Chondrocyte (in vitro differentiated cells): Measurements from ENCODE around the gene MED29. TPM values are rescaled to one million over a fixed set of nuclear protein-coding genes. Genes with fewer than 3 reads are reported as not detected.

ENCODE experiments used
- DNase-seq: peaks from one replicate; pipeline ENCODE4 v3.0.0; 2021; ENCODE audit warnings: mixed read lengths, low spot score
- H3K27ac Mint-ChIP-seq: one replicate; pipeline ENCODE4 v1.8.0; 2021; ENCODE audit warnings: mild to moderate bottlenecking, moderate library complexity, mixed read lengths; ENCODE audit not compliant: unreplicated experiment
- H3K27me3 Mint-ChIP-seq: 2 replicates; pipeline ENCODE4 v1.8.0; 2021; ENCODE audit warnings: low read depth, mixed read lengths
- H3K36me3 Mint-ChIP-seq: 2 replicates; pipeline ENCODE4 v1.8.0; 2021; ENCODE audit warnings: low read depth, mixed read lengths
- H3K4me1 Mint-ChIP-seq: 2 replicates; pipeline ENCODE4 v1.8.0; 2021; ENCODE audit warnings: low read depth, mild to moderate bottlenecking, mixed read lengths
- H3K4me3 Mint-ChIP-seq: one replicate; pipeline ENCODE4 v1.8.0; 2021; ENCODE audit warnings: mild to moderate bottlenecking, moderate library complexity, mixed read lengths; ENCODE audit not compliant: unreplicated experiment
- H3K9me3 Mint-ChIP-seq: 2 replicates; pipeline ENCODE4 v1.8.0; 2021; ENCODE audit warnings: low read depth, mixed read lengths
- total RNA-seq: library from RNA; stranded (reverse); gene quantifications from 3 replicates; pipeline ENCODE4 v1.2.1, GENCODE V29; 2021
- TF ChIP-seq, protein P1 (sequence below): fragments of 200-600 bp; sonication (generic); IDR thresholded peaks from 2 replicates; pipeline ENCODE4 v1.5.0; 2021; ENCODE audit warnings: antibody characterized with exemption, mild to moderate bottlenecking, moderate library complexity

MED29 gene
- total RNA-seq, 1 donor from 2014 or later: 28.7 TPM

DNA sequence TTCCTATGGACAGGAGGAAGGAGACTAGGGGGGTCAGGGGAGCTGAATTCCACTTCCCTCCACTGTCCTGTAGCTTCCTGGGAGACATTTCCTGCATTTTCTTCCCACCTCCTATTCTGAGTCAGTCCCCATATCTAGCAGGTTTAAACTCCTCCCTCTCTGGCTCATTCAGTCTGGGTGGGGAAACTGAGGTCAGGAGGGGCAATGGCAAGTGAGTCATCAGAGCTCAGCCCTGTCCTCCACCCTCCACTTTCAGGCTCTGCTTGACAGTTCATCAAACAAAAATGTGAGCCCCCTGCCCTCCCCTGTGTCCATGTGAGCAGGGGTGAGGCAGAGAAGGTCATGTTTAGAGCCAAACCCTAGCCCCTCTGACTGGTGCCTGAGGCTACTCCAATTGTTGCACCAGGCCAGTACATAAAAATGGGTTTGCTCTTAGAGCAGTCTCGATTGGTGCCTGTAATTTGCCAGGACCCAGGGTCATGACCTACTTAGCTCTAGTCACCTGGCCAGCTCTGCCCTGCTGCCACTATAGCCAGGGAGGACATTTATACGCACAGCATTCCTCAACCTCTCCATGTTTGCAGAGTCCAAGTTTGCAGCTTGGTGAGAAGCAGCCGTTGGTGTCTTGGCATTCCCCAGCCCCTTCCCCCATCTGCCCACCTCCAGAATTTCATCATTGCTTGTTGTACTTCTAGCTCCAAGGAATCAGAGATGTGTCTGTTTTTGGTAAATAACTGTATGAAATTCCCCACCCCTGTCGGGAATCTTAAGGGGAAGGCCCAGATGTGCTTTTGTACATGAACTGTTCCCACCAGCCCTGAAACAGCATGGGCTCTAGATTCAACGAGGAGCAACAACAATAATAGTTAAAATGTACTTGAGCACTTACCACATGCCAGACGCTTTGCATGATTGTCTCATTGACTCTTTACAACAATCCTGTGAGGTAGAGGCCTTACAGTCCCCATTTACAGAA lies 28.2 kb upstream of the MED29 start:
- H3K36me3 Mint-ChIP-seq: peaks cover 20% of the 10 kb centered on the region
- no peak overlapping the region for H3K4me3 Mint-ChIP-seq
- TF ChIP-seq, protein P1, sequence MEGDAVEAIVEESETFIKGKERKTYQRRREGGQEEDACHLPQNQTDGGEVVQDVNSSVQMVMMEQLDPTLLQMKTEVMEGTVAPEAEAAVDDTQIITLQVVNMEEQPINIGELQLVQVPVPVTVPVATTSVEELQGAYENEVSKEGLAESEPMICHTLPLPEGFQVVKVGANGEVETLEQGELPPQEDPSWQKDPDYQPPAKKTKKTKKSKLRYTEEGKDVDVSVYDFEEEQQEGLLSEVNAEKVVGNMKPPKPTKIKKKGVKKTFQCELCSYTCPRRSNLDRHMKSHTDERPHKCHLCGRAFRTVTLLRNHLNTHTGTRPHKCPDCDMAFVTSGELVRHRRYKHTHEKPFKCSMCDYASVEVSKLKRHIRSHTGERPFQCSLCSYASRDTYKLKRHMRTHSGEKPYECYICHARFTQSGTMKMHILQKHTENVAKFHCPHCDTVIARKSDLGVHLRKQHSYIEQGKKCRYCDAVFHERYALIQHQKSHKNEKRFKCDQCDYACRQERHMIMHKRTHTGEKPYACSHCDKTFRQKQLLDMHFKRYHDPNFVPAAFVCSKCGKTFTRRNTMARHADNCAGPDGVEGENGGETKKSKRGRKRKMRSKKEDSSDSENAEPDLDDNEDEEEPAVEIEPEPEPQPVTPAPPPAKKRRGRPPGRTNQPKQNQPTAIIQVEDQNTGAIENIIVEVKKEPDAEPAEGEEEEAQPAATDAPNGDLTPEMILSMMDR: no peak
- no peaks in the 10 kb centered on the region for H3K9me3 Mint-ChIP-seq
- peak overlapping the region; percentile 60 for H3K27ac Mint-ChIP-seq
- peaks cover 15% of the 10 kb centered on the region for H3K4me1 Mint-ChIP-seq
- H3K27me3 Mint-ChIP-seq: no peaks in the 10 kb centered on the region
- no peak for DNase-seq

DNA sequence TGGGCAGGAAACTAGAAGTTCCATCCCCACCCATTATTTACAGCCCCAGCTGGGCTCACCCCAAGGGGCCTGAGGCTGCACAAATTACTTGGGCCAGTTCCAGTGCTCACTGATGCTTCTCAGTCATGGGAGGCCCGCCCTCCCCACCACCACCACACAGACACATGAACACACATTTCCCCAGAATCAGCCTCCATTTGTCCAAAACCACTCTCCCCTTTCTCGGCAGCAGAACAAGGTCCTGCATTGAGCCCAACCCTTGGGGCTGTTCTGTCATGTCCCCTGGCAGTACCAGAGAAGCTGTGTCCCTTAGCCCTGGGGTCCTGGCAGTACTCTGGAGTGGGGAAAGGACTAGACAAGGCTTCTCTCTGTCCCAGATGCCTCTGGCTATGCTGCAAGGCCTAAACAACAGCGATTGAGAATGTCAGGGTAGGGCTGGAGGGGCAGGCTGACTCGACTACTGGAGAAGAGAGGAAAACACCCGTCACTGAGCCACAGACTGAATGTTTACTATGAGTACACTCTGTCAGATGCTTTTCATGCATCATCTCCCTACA lies 27.2 kb upstream of the MED29 start:
- no peaks in the 10 kb centered on the region for H3K9me3 Mint-ChIP-seq
- DNase-seq: no peak
- peaks cover 17% of the 10 kb centered on the region for H3K36me3 Mint-ChIP-seq
- TF ChIP-seq, protein P1: no peak
- no peak overlapping the region for H3K4me3 Mint-ChIP-seq
- peaks cover 15% of the 10 kb centered on the region for H3K4me1 Mint-ChIP-seq
- no peaks in the 10 kb centered on the region for H3K27me3 Mint-ChIP-seq
- no peak overlapping the region for H3K27ac Mint-ChIP-seq

DNA sequence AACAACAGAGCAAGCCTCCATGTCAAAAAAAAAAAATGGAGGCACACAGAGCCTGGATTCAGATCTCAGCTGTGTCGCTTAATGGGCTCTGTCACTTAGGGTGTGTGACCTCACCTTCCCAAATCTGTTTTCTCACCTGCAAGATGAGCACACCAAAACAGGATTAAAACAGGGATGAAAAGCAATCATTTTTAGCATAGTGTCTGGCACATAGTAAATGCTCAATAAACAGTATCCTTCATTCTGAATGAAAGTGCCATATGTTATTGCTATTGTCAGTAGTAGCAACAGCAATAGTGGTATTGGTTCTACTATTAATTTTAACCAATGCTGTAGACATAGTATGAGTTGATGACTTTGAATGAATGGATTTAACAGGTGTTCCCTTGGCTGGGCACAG lies 25.6 kb upstream of the MED29 start:
- Mint-ChIP-seq H3K4me1 (peaks cover 15% of the 10 kb centered on the region), H3K9me3 (no peaks in the 10 kb centered on the region), H3K36me3 (peaks cover 17% of the 10 kb centered on the region), H3K4me3 (no peak overlapping the region), H3K27ac (no peak overlapping the region), H3K27me3 (no peaks in the 10 kb centered on the region)
- TF ChIP-seq, protein P1: no peak
- no peak for DNase-seq

DNA sequence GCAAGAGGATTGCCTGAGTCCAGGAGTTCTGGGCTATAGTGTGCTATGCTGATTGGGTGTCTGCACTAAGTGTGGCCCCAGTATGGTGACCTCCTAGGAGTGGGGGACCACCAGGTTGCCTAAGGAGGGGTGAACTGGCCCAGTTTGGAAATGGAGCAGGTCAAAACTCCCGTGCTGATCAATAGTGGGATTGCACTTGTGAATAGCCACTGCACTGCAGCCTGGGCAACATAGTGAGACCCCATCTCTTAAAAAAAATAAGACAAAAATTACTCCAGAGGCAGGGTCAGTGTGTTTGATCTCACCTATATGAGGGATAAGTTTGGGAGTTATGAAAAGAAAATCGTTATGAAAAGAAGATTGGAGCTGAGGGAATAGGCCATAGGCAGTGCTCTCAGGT lies 22.0 kb upstream of the MED29 start:
- DNase-seq: no peak
- H3K36me3 Mint-ChIP-seq: peaks cover 21% of the 10 kb centered on the region
- no peaks in the 10 kb centered on the region for H3K27me3 Mint-ChIP-seq
- TF ChIP-seq, protein P1: no peak
- H3K4me3 Mint-ChIP-seq: no peak overlapping the region
- no peak overlapping the region for H3K27ac Mint-ChIP-seq
- no peaks in the 10 kb centered on the region for H3K9me3 Mint-ChIP-seq
- peaks cover 18% of the 10 kb centered on the region for H3K4me1 Mint-ChIP-seq

DNA sequence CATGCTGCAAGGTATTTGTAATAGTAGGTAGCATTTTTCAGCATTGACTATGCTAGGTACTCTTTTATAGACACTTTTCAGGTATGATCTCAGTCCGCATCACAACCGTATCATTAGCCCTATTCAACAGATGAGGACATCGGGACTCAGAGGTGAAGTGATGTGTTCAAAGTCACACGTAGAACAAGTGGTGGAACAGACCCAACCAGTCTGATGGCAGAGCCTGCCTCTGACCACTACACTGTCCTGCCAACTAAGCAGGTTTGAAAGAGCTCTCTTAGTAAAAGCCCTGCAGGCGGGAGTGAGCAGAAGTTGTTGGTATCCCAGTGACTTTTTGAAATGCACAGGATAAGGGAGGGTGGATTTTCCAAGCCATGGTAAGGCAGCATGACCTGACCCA lies 20.4 kb upstream of the MED29 start:
- no peak overlapping the region for H3K27ac Mint-ChIP-seq
- H3K4me1 Mint-ChIP-seq: peaks cover 18% of the 10 kb centered on the region
- H3K27me3 Mint-ChIP-seq: no peaks in the 10 kb centered on the region
- TF ChIP-seq, protein P1: no peak
- H3K36me3 Mint-ChIP-seq: peaks cover 23% of the 10 kb centered on the region
- no peaks in the 10 kb centered on the region for H3K9me3 Mint-ChIP-seq
- no peak overlapping the region for H3K4me3 Mint-ChIP-seq
- DNase-seq: no peak
